A673 (cell line): Measurements from ENCODE around the gene THADA. TPM values are rescaled to one million over a fixed set of nuclear protein-coding genes. Genes with fewer than 3 reads are reported as not detected.

Experiments
- BruUV-seq: library from RNA; stranded (reverse); fragments of 400-500 nt; replicated peaks from 2 replicates; lab custom pipeline; 2021; lab: Mats Ljungman, UMichigan
- CTCF ChIA-PET: fragments of 300-600 bp; sonication (Branson Sonifier 250); formaldehyde crosslinking; loops from one replicate; lab custom pipeline; 2022; ENCODE audit warnings: antibody characterized with exemption; lab: Charles Lee
- POLR2A ChIA-PET: fragments of 300-600 bp; sonication (Branson Sonifier 250); formaldehyde crosslinking; loops from one replicate; lab custom pipeline; 2022; ENCODE audit warnings: antibody characterized with exemption; ENCODE audit not compliant: low non-redundant PET; lab: Charles Lee
- DNase-seq: peaks from one replicate; pipeline ENCODE4 v3.0.0-alpha.2; 2015; ENCODE audit warnings: low spot score
- H3K27ac ChIP-seq: fragments of 200-600 bp; sonication (generic); 2 replicates; pipeline ENCODE4 v1.5.1; 2016; ENCODE audit warnings: mixed run types, low read depth, mild to moderate bottlenecking, mixed read lengths, antibody characterized with exemption, low read length; ENCODE audit not compliant: poor library complexity, severe bottlenecking
- H3K27me3 ChIP-seq: fragments of 200-600 bp; sonication (generic); replicated peaks from 2 replicates; pipeline ENCODE4 v1.6.1; 2017; ENCODE audit warnings: mixed run types, low read depth, mild to moderate bottlenecking, mixed read lengths, antibody characterized with exemption, low read length; ENCODE audit not compliant: insufficient read depth, poor library complexity
- H3K36me3 ChIP-seq: fragments of 200-600 bp; sonication (generic); 2 replicates; pipeline ENCODE4 v1.6.1; 2016; ENCODE audit warnings: mixed run types, mild to moderate bottlenecking, mixed read lengths, antibody characterized with exemption, low read length; ENCODE audit not compliant: insufficient read depth, poor library complexity, severe bottlenecking
- H3K4me1 ChIP-seq: fragments of 200-600 bp; sonication (generic); 2 replicates; pipeline ENCODE4 v1.6.1; 2017; ENCODE audit warnings: mixed run types, mild to moderate bottlenecking, mixed read lengths, antibody characterized with exemption, low read length; ENCODE audit not compliant: insufficient read depth, poor library complexity, severe bottlenecking
- H3K4me3 ChIP-seq: fragments of 200-600 bp; sonication (generic); 2 replicates; pipeline ENCODE4 v1.5.1; 2016; ENCODE audit warnings: low read depth, mixed run types, mild to moderate bottlenecking, mixed read lengths, low read length; ENCODE audit not compliant: poor library complexity, severe bottlenecking
- H3K9me3 ChIP-seq: fragments of 200-600 bp; sonication (generic); 2 replicates; pipeline ENCODE4 v1.6.1; 2016; ENCODE audit warnings: mixed run types, low read depth, mild to moderate bottlenecking, mixed read lengths, antibody characterized with exemption, low read length; ENCODE audit not compliant: poor library complexity, severe bottlenecking
- EZH2 ChIP-seq: fragments of 200-600 bp; sonication (generic); IDR thresholded peaks from 2 replicates; pipeline ENCODE4 v1.6.1; 2017; ENCODE audit warnings: borderline replicate concordance, low read depth, mild to moderate bottlenecking, mixed read lengths, antibody characterized with exemption, low read length; ENCODE audit not compliant: poor library complexity, severe bottlenecking
- intact Hi-C: fragments of 100-400 bp; cut with micrococcal nuclease; formaldehyde crosslinking; loops from one replicate; pipeline ENCODE4 v1.10.0; 2022; ENCODE audit not compliant: unreplicated experiment
- total RNA-seq: library from RNA; stranded (reverse); gene quantifications from 2 replicates; pipeline ENCODE4 v1.2.3, GENCODE V29; 2021
- TF ChIP-seq, protein P1 (sequence below): fragments of 300-800, 200-600 bp; sonication (generic); conservative IDR thresholded peaks from 2 replicates; pipeline ENCODE4 v1.5.1; 2017; ENCODE audit warnings: low read depth, mild to moderate bottlenecking, antibody characterized with exemption, low read length, moderate library complexity, mixed read lengths

THADA gene
- total RNA-seq, 1 experiment from 2014 or later, result 39.7 TPM

DNA sequence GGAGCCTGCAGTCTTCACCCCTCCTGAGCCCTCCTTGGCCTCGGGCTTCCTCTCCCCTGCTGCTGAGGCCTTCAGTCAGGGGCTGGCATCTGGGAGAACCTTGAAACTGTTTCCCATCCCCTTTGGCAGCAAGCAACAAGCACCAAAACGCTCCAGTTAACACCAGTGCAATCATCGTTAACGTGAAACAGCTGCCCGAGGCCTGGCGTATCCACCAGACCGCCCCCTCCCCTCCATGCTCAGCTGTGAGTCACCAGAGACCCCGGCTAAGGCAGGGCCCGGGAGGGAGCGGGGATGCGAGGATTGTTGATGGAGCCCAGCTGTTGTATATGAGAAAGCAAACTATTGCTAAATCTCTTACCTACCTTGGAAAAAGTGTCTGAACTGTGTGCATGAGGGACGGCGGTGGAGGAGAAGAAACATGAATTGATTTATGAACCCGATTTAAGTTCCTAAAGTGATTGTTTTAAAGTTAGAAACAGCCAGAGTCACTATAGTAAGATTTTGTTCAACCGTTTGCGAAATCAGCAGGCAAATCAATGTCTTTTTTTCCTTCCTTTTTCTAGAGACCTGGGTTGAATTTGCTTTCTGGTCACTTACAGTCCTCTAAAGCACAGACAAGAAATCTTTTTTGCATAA lies 374.6 kb downstream of the THADA start:
- ChIA-PET CTCF (interaction anchor here (0.6 kb wide), 1 partner anchor 183 kb away, joined by 3 read pairs; no protein-coding TSS in a partner anchor), POLR2A (interaction anchor here (0.7 kb wide), 1 partner anchor 134 kb away, joined by 3 read pairs; no protein-coding TSS in a partner anchor)
- intact Hi-C loops, result loop anchor here (5.0 to 10.0 kb wide), 2 partner anchors 199 to 366 kb away; no protein-coding TSS in a partner anchor
- Histone ChIP-seq H3K27me3 (no peaks in the 10 kb centered on the region), H3K36me3 (peaks cover 19% of the 10 kb centered on the region), H3K4me3 (peak overlapping the region; percentile 18), H3K27ac (peak overlapping the region; percentile 85), H3K9me3 (no peaks in the 10 kb centered on the region), H3K4me1 (peaks cover 51% of the 10 kb centered on the region)
- TF ChIP-seq, protein P1, sequence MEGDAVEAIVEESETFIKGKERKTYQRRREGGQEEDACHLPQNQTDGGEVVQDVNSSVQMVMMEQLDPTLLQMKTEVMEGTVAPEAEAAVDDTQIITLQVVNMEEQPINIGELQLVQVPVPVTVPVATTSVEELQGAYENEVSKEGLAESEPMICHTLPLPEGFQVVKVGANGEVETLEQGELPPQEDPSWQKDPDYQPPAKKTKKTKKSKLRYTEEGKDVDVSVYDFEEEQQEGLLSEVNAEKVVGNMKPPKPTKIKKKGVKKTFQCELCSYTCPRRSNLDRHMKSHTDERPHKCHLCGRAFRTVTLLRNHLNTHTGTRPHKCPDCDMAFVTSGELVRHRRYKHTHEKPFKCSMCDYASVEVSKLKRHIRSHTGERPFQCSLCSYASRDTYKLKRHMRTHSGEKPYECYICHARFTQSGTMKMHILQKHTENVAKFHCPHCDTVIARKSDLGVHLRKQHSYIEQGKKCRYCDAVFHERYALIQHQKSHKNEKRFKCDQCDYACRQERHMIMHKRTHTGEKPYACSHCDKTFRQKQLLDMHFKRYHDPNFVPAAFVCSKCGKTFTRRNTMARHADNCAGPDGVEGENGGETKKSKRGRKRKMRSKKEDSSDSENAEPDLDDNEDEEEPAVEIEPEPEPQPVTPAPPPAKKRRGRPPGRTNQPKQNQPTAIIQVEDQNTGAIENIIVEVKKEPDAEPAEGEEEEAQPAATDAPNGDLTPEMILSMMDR, result no peak
- TF ChIP-seq EZH2, result no peak
- peak; percentile 89 for DNase-seq
- BruUV-seq, result no TSS peak

DNA sequence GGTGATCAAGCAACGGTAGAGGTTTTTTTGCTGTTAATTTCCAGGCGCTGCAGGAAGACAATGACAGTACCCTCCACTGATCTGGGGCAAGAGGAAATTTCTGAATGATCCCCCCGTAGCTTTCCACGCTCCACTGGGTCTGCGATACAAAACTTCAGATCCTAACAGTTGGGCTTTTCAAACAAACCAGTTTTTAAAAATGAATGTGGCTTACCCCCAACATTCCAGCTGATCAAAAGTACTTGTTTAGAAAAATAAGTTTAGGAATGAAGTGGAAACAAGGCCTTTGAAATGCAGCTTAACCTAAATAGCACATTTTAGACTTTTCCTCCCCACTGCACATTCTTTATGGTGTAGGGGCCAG lies 375.1 kb downstream of the THADA start:
- Histone ChIP-seq H3K9me3 (no peaks in the 10 kb centered on the region), H3K4me3 (peak overlapping the region; percentile 41), H3K4me1 (peaks cover 51% of the 10 kb centered on the region), H3K36me3 (peaks cover 19% of the 10 kb centered on the region), H3K27me3 (no peaks in the 10 kb centered on the region), H3K27ac (peak overlapping the region; percentile 85)
- no peak for TF ChIP-seq EZH2
- TF ChIP-seq, protein P1, result no peak
- DNase-seq, result no peak
- ChIA-PET POLR2A (no interaction called here), CTCF (no interaction called here)
- BruUV-seq, result no TSS peak
- intact Hi-C loops, result loop anchor here (5.0 to 10.0 kb wide), 2 partner anchors 198 to 366 kb away; no protein-coding TSS in a partner anchor

DNA sequence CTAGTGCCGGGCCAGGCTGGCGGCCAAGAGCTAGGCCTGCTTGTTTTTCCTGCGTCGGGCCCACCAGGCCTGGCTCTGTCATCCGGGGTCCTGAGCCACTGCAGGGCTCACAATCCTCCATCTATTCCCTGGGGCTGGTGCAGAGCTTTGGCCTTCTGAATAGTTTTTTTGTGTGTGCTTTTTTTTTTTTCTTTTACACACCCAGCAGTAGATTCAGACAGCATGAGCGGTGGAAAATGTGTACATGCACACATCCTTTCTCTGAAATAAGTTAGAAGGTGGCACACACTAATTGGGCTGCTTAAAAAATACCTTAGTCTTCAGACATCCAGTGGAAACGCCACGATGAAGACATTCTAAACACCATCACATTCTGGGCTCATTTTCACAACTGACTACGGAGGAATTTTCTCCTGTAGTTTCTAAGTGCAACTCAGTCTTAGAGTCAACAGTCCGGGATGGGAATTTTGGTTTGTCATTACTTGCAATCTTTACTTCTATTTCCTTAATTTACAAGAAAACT lies 375.5 kb downstream of the THADA start:
- POLR2A ChIA-PET, result interaction anchor here (0.6 to 0.7 kb wide), 2 partner anchors 65 to 95 kb away, joined by 4 to 5 read pairs; no protein-coding TSS in a partner anchor
- no TSS peak for BruUV-seq

More for the DNA sequence above, 375.5 kb downstream of the THADA start:
- Histone ChIP-seq H3K4me3 (peak overlapping the region; percentile 41), H3K4me1 (peaks cover 51% of the 10 kb centered on the region), H3K27me3 (no peaks in the 10 kb centered on the region), H3K27ac (peak overlapping the region; percentile 85), H3K36me3 (peaks cover 19% of the 10 kb centered on the region), H3K9me3 (no peaks in the 10 kb centered on the region)
- intact Hi-C loops, result loop anchor here (5.0 to 10.0 kb wide), 2 partner anchors 198 to 365 kb away; no protein-coding TSS in a partner anchor
- TF ChIP-seq EZH2, result no peak
- TF ChIP-seq, protein P1, result no peak
- CTCF ChIA-PET, result no interaction called here
- no peak for DNase-seq
